ENCODE measurements around the gene MAP3K14. TPM values are rescaled to one million over a fixed set of nuclear protein-coding genes. Genes with fewer than 3 reads are reported as not detected.

MAP3K14 gene
- total RNA-seq, 1 donor from 2014 or later, result 9.9 TPM

GRCh38 chr17:45220079-45220478 lies 96.7 kb downstream of the MAP3K14 start:
- Histone ChIP-seq H3K27ac (no peak overlapping the region), H3K4me3 (peak overlapping the region; percentile 64), H3K9me3 (no peaks in the 10 kb centered on the region), H3K36me3 (no peaks in the 10 kb centered on the region), H3K27me3 (no peaks in the 10 kb centered on the region), H3K4me1 (peaks cover 9% of the 10 kb centered on the region)
- TF ChIP-seq CTCF (IDR thresholded peaks at IDR 0.05), result no peak
- ATAC-seq (no peak), DNase-seq (no peak)
- intact Hi-C loops (cut with DNase I), result loop anchor here (5.0 kb wide), 1 partner anchor 167 kb away; no protein-coding TSS in a partner anchor

GRCh38 chr17:45218895-45219661 lies 97.7 kb downstream of the MAP3K14 start:
- Histone ChIP-seq H3K36me3 (no peaks in the 10 kb centered on the region), H3K4me1 (peaks cover 9% of the 10 kb centered on the region), H3K27ac (no peak overlapping the region), H3K4me3 (no peak overlapping the region), H3K9me3 (no peaks in the 10 kb centered on the region), H3K27me3 (no peaks in the 10 kb centered on the region)
- ATAC-seq, result peak; percentile 90
- intact Hi-C loops (cut with DNase I), result no loop called here
- DNase-seq, result peak; percentile 88
- TF ChIP-seq CTCF (IDR thresholded peaks at IDR 0.05), result peak; percentile 97

Other genes with a start within 250 kb of the MAP3K14 start
- gene PLCD3, start 184.5 kb downstream of the MAP3K14 start, total RNA-seq, result 37.0 TPM
- gene ACBD4, start 181.3 kb downstream of the MAP3K14 start, total RNA-seq, result 16.3 TPM
- gene HEXIM1, start 168.5 kb downstream of the MAP3K14 start, total RNA-seq, result 36.1 TPM
- gene HEXIM2, start 155.1 kb downstream of the MAP3K14 start, total RNA-seq, result 5.7 TPM
- gene FMNL1, start 95.1 kb downstream of the MAP3K14 start, total RNA-seq, result 62.3 TPM
- not detected for gene SPATA32, start 54.9 kb downstream of the MAP3K14 start, total RNA-seq
- 73.8 TPM for gene ARHGAP27, start 115.8 kb upstream of the MAP3K14 start, total RNA-seq
- 69.8 TPM for gene PLEKHM1, start 173.7 kb upstream of the MAP3K14 start, total RNA-seq

All from upper lobe of right lung (tissue), 1 donor.